GM12865 (cell line): ENCODE results near the gene NDUFC2.

ENCODE experiments used
- DNase-seq: peaks from one replicate; pipeline ENCODE4 v3.0.0; 2010; ENCODE audit warnings: low read depth
- H3K4me3 ChIP-seq: 2 replicates; pipeline ENCODE4 v1.5.1; 2011; ENCODE audit warnings: mild to moderate bottlenecking, low read depth, low read length, control low read depth
- TF ChIP-seq, protein P1 (sequence below): IDR thresholded peaks from 2 replicates; pipeline ENCODE4 v1.5.1; 2011; ENCODE audit warnings: low read length, control low read depth, low read depth, inconsistent platforms; ENCODE audit not compliant: insufficient read depth; ENCODE audit errors: missing control alignments

The NDUFC2 gene

DNA sequence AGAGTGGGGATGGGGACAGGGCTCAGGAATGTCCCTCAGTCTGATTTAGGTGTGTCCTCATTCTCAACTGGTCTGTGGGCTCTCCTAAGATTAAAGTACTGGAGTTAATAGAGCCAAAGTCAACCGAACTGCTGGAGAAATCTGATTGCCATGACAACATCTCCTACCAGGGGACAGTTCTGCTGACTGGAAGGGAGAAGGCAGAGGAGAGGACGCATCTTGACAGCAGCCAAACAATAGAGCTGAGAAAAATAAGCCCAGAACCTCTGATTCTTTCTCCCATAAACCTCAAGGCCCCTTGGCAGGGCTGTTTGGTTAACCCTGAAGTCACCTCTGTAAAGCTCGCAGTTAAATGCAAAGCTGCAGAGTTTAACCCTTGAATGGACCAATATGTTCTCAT, 59.4 kb downstream of the NDUFC2 start:
- TF ChIP-seq, protein P1, sequence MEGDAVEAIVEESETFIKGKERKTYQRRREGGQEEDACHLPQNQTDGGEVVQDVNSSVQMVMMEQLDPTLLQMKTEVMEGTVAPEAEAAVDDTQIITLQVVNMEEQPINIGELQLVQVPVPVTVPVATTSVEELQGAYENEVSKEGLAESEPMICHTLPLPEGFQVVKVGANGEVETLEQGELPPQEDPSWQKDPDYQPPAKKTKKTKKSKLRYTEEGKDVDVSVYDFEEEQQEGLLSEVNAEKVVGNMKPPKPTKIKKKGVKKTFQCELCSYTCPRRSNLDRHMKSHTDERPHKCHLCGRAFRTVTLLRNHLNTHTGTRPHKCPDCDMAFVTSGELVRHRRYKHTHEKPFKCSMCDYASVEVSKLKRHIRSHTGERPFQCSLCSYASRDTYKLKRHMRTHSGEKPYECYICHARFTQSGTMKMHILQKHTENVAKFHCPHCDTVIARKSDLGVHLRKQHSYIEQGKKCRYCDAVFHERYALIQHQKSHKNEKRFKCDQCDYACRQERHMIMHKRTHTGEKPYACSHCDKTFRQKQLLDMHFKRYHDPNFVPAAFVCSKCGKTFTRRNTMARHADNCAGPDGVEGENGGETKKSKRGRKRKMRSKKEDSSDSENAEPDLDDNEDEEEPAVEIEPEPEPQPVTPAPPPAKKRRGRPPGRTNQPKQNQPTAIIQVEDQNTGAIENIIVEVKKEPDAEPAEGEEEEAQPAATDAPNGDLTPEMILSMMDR = no peak
- H3K4me3 ChIP-seq = no peak overlapping the region
- no peak for DNase-seq

DNA sequence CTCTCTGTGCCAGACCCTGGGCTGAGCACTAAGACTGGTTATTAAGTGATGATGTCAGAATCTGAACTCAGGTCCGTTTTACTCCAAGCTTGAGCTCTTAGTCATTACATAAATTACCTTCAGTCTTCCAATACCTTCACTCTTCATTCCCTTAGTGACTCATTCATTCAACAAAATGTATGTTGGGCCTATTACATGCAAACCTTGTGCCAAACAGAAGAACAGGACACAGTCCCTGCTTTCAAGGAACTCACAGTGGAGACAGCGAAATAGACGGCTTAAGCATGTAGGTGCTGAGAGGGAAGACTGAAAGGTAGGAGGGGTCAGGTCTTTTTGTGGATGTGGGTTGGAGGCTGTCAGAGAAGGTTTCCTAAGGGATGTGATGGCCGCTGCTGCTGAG, 59.9 kb downstream of the NDUFC2 start:
- TF ChIP-seq, protein P1 = no peak
- no peak for DNase-seq
- H3K4me3 ChIP-seq = no peak overlapping the region
